ENCODE data around the gene ZNF804B.

Gene ZNF804B

GRCh38 chr7:88835147-88835728 lies 75.7 kb downstream of the ZNF804B start:
- peak; percentile 40 for DNase-seq (ENCODE audit: low spot score)

DNA sequence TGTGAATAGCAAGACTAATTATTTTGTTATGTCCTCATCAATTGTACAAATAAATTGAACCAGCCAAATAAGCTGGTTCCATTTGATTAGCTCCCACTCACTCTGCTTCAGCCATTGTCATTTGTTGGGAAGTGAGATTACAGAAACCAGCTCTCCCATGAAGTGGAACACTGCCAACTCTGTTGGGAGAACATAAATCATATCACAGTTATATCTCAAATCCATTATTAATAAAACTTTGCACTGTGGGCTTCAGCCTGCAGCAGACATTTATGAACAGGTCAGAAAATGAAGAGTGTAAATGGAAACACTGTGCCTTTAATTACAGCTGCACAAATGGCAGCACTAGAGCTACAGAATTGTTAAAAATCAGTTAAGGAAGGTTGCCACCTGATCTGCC lies 82.7 kb downstream of the ZNF804B start:
- DNase-seq (ENCODE audit: low spot score): no peak

DNA sequence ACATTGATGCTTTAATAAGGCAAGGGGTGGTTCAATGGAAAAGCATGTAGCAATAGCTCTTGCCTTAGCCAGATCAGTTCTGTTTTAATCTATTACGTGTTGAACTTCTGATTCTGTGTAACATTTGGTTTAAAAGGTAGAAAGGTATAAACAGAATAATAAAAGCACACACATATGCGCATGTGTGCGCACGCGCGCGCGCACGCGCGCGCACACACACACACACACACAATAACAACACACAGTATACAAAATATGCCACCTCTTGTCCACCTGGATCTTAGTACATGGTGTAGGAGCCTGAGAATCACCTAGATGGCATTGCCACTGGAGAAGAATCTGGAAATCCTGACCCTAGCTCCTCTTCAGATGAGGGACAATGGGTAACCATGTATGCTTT lies 85.6 kb downstream of the ZNF804B start:
- no peak for DNase-seq (ENCODE audit: low spot score)

- DNase-seq (ENCODE audit: low spot score): no peak
These were observed 91.7 kb downstream of the ZNF804B start for GRCh38 chr7:88851220-88851619.

- no peak for DNase-seq (ENCODE audit: low spot score)
These were observed 99.8 kb downstream of the ZNF804B start for GRCh38 chr7:88859288-88859687.

DNA sequence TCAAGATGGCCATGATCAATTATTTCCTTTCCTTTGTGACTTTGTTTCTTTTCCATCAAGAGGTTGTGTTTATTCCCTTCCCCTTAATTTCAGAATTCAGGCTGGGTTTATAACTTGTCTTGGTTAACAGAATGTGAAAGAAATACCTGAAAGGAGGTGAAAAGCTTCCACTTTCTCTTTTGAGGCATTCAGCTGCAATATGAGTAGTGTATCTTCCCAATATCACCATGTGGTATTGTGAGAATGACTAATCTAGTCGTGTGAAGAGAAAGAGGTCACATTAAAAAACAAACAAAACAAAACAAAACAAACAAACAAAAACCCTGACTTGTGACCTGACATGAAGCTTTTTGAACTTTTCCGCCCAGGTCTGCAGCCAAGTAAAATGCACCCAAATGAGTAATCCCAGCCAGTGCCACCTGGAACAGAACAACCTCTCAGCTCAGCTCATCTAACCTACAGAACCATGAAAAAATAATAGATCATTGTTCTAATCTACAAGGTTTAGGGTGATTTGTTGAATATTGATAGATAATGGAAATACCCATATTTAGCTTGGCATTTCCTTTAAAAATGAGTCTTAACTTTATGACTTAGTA lies 106.9 kb downstream of the ZNF804B start:
- DNase-seq (ENCODE audit: low spot score): no peak

GRCh38 chr7:88867158-88867557 lies 107.7 kb downstream of the ZNF804B start:
- DNase-seq (ENCODE audit: low spot score): no peak

DNA sequence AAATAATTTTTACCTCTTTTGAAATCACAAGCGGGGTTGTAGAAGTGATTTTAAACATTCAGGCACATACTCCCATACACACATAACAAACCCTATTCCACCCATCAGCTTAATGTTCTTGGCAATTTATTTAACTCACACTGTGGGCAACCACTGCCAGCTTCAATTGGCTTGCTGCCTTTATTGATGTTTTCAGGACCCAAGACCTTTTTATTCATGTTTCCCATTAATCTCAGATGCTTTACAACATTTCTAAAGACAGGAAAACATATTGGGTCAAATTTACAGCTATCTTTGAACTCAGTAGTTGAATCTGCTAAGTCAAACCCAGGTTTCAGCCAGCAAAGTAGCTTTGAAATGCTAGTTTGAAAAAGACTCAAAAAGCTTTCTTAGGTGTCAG lies 109.0 kb downstream of the ZNF804B start:
- DNase-seq (ENCODE audit: low spot score): no peak

DNA sequence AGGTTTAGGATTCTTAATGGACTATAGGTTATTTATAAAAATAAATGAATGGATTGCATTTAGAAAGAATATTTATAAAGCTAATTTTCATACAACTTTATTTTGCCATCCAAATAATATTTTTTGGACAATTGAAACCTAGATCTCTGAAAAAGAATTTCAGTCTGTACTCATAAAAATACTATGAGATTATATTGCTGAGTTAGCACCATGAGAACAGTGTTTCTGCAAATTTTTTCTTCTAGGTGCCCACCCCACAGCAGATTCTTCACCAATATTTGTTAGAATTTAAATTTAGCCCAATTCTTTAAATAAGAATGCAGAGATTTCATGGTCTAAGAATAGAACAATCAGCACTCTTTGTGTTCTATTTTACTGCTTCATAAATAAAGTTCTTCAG lies 121.6 kb downstream of the ZNF804B start:
- DNase-seq (ENCODE audit: low spot score): no peak

- DNase-seq (ENCODE audit: low spot score): no peak
These were observed 125.6 kb downstream of the ZNF804B start for GRCh38 chr7:88885131-88885530.

GRCh38 chr7:88888684-88889083 lies 129.2 kb downstream of the ZNF804B start:
- DNase-seq (ENCODE audit: low spot score): no peak

GRCh38 chr7:88910516-88910915 lies 151.0 kb downstream of the ZNF804B start:
- DNase-seq (ENCODE audit: low spot score): no peak

- DNase-seq (ENCODE audit: low spot score): no peak
These were observed 153.4 kb downstream of the ZNF804B start for GRCh38 chr7:88912852-88913251.

DNA sequence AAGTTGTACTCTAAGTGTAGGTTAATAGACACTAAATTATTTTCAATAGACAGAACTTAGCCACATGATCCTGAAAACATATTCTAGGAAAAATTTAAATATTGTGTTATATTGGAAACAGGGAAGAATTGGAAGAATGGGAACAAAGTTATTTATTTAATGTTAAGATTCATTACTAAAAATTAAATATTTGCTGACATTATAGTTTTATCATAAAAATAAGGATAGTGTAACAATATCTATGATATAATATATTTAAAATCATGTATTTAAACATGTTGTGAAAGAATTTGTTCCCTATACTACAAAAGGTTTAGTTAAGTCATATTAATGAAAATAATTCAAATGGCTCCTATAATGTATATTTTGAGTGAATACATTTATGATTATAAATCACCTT lies 156.1 kb downstream of the ZNF804B start:
- DNase-seq (ENCODE audit: low spot score): no peak

- DNase-seq (ENCODE audit: low spot score): no peak
These were observed 160.1 kb downstream of the ZNF804B start for GRCh38 chr7:88919478-88920131.

GRCh38 chr7:88922944-88923343 lies 163.4 kb downstream of the ZNF804B start:
- no peak for DNase-seq (ENCODE audit: low spot score)

DNA sequence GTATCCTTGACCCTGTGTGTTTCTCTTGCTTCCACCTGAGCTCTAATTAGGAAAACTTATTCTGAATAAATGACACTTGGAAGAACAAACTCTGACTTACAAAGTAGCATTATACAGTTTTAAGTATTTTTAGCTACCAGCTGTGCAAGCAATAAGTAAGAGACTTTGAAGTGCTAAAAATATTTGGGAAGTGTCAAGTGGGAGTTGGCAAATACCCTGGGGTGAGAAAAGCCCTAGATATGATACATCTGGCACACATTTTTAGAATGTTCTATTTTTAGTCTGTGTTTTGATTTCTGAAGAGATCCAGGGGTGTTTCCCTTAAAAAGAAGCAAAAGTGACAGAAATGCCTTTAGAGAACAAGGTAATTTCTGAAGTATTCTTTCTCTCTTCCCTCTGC lies 168.8 kb downstream of the ZNF804B start:
- no peak for DNase-seq (ENCODE audit: low spot score)

- no peak for DNase-seq (ENCODE audit: low spot score)
These were observed 170.2 kb downstream of the ZNF804B start for GRCh38 chr7:88929719-88930118.

DNA sequence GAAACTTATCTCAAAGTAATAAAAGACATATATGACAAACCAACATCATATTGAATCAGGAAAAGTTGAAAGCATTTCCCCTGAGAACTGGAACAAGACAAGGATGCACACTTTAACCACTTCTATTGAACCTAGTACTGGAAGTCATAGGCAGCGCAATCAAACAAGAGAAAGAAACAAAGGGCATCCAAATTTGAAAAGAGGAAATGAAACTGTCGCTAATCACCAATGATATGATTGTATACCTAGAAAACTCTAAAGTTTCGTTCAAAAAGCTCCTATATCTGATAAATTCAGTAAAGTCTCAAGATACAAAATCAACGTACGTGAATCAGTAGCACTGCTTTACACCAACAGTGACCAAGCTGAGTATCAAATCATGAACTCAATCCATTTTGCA lies 173.8 kb downstream of the ZNF804B start:
- no peak for DNase-seq (ENCODE audit: low spot score)

GRCh38 chr7:88942815-88943501 lies 183.5 kb downstream of the ZNF804B start:
- DNase-seq (ENCODE audit: low spot score): no peak

DNA sequence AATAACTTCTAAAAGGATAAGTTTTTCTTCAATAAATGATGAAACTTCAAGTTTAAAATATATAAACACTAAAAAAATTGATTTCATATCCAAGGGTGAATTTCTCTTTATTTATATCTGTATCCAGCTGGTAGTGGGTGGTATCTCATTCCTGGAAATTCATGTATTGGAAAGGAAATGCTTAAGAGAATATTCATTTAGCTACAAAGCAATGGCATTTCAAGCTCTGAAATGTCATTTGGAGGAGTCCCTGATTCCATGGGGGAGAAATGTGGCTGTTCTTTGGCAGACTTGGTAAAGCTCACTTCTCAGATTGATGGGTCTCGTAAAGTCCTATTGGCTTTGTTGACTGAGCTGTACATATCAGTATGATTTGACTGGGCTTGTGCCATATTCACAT lies 192.3 kb downstream of the ZNF804B start:
- DNase-seq (ENCODE audit: low spot score): no peak

GRCh38 chr7:88964418-88964817 lies 204.9 kb downstream of the ZNF804B start:
- DNase-seq (ENCODE audit: low spot score): no peak

GRCh38 chr7:88965371-88965770 lies 205.9 kb downstream of the ZNF804B start:
- no peak for DNase-seq (ENCODE audit: low spot score)
